ENCODE data around the gene HMOX1.
"Not testable (repeated sequence)": the region's sequence is repeated elsewhere in the genome, so short reads cannot be mapped to it uniquely, and the experiment has no call there.

The HMOX1 gene

DNA sequence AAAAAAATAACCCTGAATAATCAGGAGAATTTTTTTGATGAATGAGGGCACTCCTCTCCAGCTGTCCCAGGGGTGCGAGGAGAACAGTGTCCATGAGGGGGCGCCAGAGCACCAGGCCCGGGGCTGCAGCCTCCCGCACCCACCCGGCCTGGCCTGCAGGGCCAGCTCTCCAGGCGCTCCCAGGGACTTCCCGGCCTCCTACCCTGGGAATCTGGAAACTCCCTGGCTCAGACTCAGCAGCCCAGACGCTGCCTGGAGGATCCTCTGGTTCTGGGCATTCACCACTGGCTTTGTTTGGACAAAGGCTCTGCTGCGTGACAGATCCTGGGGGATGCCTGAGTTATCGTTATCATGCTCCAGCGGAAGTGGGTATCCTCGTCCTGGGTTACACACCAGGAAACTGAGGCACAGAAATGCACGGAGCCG is 50.0 kb downstream of the HMOX1 start:
- in situ Hi-C loops (cut with MboI; ENCODE audit: low sequenced_read_pairs) = loop anchor here (5.0 kb wide), 1 partner anchor 151 kb away; no protein-coding TSS in a partner anchor

GRCh38 chr22:35431483-35432227 is 50.8 kb downstream of the HMOX1 start:
- in situ Hi-C loops (cut with MboI; ENCODE audit: low sequenced_read_pairs) = loop anchor here (5.0 kb wide), 1 partner anchor 151 kb away; no protein-coding TSS in a partner anchor

GRCh38 chr22:35432228-35432905 is 51.5 kb downstream of the HMOX1 start:
- in situ Hi-C loops (cut with MboI; ENCODE audit: low sequenced_read_pairs) = loop anchor here (5.0 kb wide), 1 partner anchor 150 kb away; no protein-coding TSS in a partner anchor

- in situ Hi-C loops (cut with MboI; ENCODE audit: low sequenced_read_pairs) = loop anchor here (5.0 kb wide), 1 partner anchor 148 kb away; no protein-coding TSS in a partner anchor
Measured at GRCh38 chr22:35434061-35434710, 53.3 kb downstream of the HMOX1 start.

GRCh38 chr22:35435201-35435740 is 54.4 kb downstream of the HMOX1 start:
- in situ Hi-C loops (cut with MboI; ENCODE audit: low sequenced_read_pairs) = no loop called here

- in situ Hi-C loops (cut with MboI; ENCODE audit: low sequenced_read_pairs) = no loop called here
Measured at GRCh38 chr22:35436421-35436820, 55.5 kb downstream of the HMOX1 start.

DNA sequence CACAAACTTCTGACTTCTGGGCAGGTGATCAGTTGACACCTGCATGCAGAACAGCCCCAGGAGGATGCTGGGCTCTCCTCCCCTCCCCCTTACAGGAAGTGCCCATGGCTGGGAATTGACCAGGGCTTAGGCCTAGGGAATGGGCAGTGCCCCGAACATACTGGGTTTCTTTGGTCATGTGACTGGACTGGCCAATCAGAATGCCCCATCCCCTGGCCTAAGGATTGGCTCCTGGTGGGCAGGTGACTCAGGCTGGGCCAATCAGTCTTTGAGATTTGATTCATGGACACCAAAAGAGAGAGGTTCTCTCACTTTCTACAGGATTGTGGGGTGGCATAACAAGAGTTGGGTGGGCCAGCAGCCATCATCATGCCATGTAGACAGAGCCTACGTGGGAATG is 56.2 kb downstream of the HMOX1 start:
- in situ Hi-C loops (cut with MboI; ENCODE audit: low sequenced_read_pairs) = no loop called here

DNA sequence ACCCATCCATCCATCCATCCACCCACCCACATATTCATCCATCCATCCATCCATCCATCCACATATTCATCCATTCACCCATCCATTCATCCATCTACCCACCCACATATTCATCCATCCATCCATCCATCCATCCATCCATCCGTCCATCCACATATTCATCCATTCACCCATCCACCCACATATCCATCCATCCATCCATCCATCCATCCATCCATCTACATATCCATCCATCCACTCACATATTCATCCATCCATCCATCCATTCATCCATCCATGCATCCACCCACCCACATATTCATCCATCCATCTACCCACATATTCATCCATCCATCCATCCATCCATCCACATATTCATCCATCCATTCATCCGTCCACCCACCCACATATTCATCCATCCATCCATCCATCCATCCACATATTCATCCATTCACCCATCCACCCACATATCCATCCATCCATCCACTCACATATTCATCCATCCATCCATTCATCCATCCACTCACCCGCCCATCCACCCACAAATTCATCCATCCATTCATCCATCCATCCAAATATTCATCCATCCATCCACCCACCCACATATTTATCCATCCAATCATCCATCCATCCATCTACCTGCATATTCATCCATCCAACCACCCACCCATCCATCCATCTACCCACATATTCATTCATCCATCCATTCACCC is 57.9 kb downstream of the HMOX1 start:
- in situ Hi-C loops (cut with MboI; ENCODE audit: low sequenced_read_pairs) = not testable (repeated sequence)

DNA sequence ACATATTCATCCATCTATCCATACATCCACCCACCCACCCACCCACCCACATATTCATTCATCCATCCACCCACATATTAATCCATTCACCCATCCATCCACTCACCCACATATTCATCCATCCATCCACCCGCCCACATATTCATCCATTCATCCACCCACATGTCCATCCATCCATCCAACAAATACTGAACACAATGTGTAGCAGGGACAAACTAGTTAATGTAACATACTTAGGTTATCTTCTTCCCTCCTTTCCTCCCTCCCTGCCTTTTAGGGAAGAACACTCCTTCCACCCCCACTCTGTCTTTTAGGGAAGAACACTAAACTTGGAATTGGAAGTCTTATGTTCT is 58.4 kb downstream of the HMOX1 start:
- in situ Hi-C loops (cut with MboI; ENCODE audit: low sequenced_read_pairs) = no loop called here

DNA sequence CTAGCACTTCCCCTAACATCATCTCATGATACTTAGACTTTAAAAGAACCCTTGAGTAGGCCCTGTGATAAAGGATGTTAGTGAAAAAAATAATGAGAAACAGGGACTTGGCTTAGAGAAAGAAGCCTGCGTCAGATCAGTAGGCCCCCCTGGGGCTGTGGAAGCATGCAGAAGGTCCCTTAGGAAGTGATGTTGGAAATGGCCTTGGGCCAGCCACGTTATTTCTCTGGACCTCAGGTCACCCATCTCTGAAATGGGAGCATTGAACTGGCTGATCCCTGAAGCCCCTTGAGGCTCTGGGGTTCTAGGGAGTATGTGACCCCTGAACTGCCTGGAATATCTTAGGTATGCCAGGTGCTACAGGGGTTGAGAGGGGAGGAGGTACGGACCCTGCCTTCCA is 59.2 kb downstream of the HMOX1 start:
- in situ Hi-C loops (cut with MboI; ENCODE audit: low sequenced_read_pairs) = no loop called here

DNA sequence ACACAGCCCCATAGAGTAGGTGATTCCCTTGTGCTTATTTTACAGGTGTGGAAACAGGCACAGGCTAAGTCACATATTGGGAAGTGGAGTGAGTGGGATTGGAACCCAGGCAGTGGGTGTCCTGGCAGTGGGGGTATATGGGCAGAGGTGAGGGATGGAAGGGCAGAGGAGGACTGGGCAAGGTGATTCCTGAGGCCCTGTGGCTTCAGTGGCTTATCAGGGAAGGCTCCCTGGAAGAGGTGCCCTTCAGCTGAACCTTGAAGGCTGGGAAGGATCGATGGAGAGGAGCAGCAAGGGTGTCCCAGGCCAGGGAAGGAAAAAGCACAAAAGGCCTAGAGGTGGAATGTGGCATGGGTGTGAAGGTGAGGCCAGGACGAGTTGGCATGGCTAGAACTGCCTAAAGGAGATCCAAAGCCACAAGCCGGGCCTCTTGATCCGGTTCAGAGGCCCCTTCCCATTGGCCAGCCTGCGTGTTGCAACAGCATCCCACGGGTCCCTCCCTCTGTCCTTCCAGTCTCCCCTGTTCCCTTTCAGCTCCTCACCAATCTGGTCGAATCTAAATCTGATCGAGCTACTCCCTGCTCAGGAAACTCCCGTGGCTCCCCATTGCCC is 60.7 kb downstream of the HMOX1 start:
- in situ Hi-C loops (cut with MboI; ENCODE audit: low sequenced_read_pairs) = no loop called here

GRCh38 chr22:35442471-35442870 is 61.6 kb downstream of the HMOX1 start:
- in situ Hi-C loops (cut with MboI; ENCODE audit: low sequenced_read_pairs) = no loop called here

GRCh38 chr22:35443338-35443737 is 62.4 kb downstream of the HMOX1 start:
- in situ Hi-C loops (cut with MboI; ENCODE audit: low sequenced_read_pairs) = no loop called here
